MM.1S (cell line): ENCODE measurements around the gene ACKR3.

ENCODE experiments used
- DNase-seq: peaks from one replicate; pipeline ENCODE4 v3.0.0-alpha.2; 2015
- H2AFZ ChIP-seq: fragments of 300-600 bp; sonication (generic); 2 replicates; pipeline ENCODE4 v1.6.0; 2016; ENCODE audit warnings: antibody characterized with exemption, low read length
- H3F3A ChIP-seq: fragments of 300-600 bp; sonication (generic); 2 replicates; pipeline ENCODE4 v1.6.1; 2016; ENCODE audit warnings: mild to moderate bottlenecking, antibody characterized with exemption, low read length, moderate library complexity, mixed read lengths; ENCODE audit not compliant: insufficient read depth
- H3K27ac ChIP-seq: fragments of 300-600 bp; sonication (generic); 2 replicates; pipeline ENCODE4 v1.5.1; 2016; ENCODE audit warnings: mild to moderate bottlenecking, low read length
- H3K27me3 ChIP-seq: fragments of 300-600 bp; sonication (generic); replicated peaks from 2 replicates; pipeline ENCODE4 v1.6.0; 2016; ENCODE audit warnings: low read length; ENCODE audit not compliant: insufficient read depth
- H3K36me3 ChIP-seq: fragments of 300-600 bp; sonication (generic); replicated peaks from 2 replicates; pipeline ENCODE4 v1.6.1; 2016; ENCODE audit warnings: mild to moderate bottlenecking, low read length, mixed read lengths; ENCODE audit not compliant: insufficient read depth
- H3K4me1 ChIP-seq: fragments of 300-600 bp; sonication (generic); 2 replicates; pipeline ENCODE4 v1.6.1; 2016; ENCODE audit warnings: low read length, mixed read lengths
- H3K4me2 ChIP-seq: fragments of 300-600 bp; sonication (generic); 2 replicates; pipeline ENCODE4 v1.6.0; 2016; ENCODE audit warnings: low read depth, low read length
- H3K4me3 ChIP-seq: fragments of 300-600 bp; sonication (generic); 2 replicates; pipeline ENCODE4 v1.5.1; 2016; ENCODE audit warnings: low read length, mixed read lengths
- H3K79me2 ChIP-seq: fragments of 300-600 bp; sonication (generic); 2 replicates; pipeline ENCODE4 v1.6.1; 2016; ENCODE audit warnings: mixed run types, low read length, mixed read lengths
- H3K9ac ChIP-seq: fragments of 300-600 bp; sonication (generic); 2 replicates; pipeline ENCODE4 v1.6.1; 2016; ENCODE audit warnings: low read length, mixed read lengths
- H3K9me2 ChIP-seq: fragments of 300-600 bp; sonication (generic); replicated peaks from 2 replicates; pipeline ENCODE4 v1.6.1; 2016; ENCODE audit warnings: mild to moderate bottlenecking, low read length, mixed read lengths; ENCODE audit not compliant: insufficient read depth
- H3K9me3 ChIP-seq: fragments of 300-600 bp; sonication (generic); replicated peaks from 2 replicates; pipeline ENCODE4 v1.6.1; 2016; ENCODE audit warnings: mild to moderate bottlenecking, low read length, mixed read lengths; ENCODE audit not compliant: insufficient read depth
- H4K20me1 ChIP-seq: fragments of 300-600 bp; sonication (generic); 2 replicates; pipeline ENCODE4 v1.6.1; 2016; ENCODE audit warnings: mild to moderate bottlenecking, low read length, moderate library complexity, mixed read lengths; ENCODE audit not compliant: insufficient read depth
- EZH2 ChIP-seq: fragments of 300-600 bp; sonication (generic); optimal IDR thresholded peaks from 2 replicates; pipeline ENCODE3; 2017; ENCODE audit warnings: low read depth, mild to moderate bottlenecking, antibody characterized with exemption, low read length, mixed read lengths
- EZH2phosphoT487 ChIP-seq: fragments of 300-600 bp; sonication (generic); IDR thresholded peaks from 2 replicates; pipeline ENCODE4 v1.6.1; 2018; ENCODE audit warnings: antibody characterized with exemption, low read length
- TF ChIP-seq, protein P1 (sequence below): fragments of 300-600 bp; sonication (generic); IDR thresholded peaks from 2 replicates; pipeline ENCODE4 v1.5.1; 2016; ENCODE audit warnings: antibody characterized with exemption, low read length, mixed read lengths

ACKR3 gene

GRCh38 chr2:236551471-236552211 is 18.0 kb upstream of the ACKR3 start:
- H3K79me2 ChIP-seq: no peaks in the 10 kb centered on the region
- H3K27me3 ChIP-seq: no peaks in the 10 kb centered on the region
- no peak overlapping the region for H2AFZ ChIP-seq
- no peaks in the 10 kb centered on the region for H3K9me2 ChIP-seq
- no peaks in the 10 kb centered on the region; the same call in 1 of the 2 replicates for H3F3A ChIP-seq
- no peaks in the 10 kb centered on the region for H3K36me3 ChIP-seq
- no peak for DNase-seq
- H3K4me3 ChIP-seq: no peak overlapping the region
- no peak overlapping the region for H3K4me2 ChIP-seq
- no peak for TF ChIP-seq EZH2
- TF ChIP-seq EZH2phosphoT487: no peak
- TF ChIP-seq, protein P1, sequence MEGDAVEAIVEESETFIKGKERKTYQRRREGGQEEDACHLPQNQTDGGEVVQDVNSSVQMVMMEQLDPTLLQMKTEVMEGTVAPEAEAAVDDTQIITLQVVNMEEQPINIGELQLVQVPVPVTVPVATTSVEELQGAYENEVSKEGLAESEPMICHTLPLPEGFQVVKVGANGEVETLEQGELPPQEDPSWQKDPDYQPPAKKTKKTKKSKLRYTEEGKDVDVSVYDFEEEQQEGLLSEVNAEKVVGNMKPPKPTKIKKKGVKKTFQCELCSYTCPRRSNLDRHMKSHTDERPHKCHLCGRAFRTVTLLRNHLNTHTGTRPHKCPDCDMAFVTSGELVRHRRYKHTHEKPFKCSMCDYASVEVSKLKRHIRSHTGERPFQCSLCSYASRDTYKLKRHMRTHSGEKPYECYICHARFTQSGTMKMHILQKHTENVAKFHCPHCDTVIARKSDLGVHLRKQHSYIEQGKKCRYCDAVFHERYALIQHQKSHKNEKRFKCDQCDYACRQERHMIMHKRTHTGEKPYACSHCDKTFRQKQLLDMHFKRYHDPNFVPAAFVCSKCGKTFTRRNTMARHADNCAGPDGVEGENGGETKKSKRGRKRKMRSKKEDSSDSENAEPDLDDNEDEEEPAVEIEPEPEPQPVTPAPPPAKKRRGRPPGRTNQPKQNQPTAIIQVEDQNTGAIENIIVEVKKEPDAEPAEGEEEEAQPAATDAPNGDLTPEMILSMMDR: no peak
- H3K27ac ChIP-seq: no peak overlapping the region
- H3K9ac ChIP-seq: no peak overlapping the region
- H4K20me1 ChIP-seq: no peaks in the 10 kb centered on the region
- no peaks in the 10 kb centered on the region for H3K9me3 ChIP-seq
- H3K4me1 ChIP-seq: peaks cover 22% of the 10 kb centered on the region

DNA sequence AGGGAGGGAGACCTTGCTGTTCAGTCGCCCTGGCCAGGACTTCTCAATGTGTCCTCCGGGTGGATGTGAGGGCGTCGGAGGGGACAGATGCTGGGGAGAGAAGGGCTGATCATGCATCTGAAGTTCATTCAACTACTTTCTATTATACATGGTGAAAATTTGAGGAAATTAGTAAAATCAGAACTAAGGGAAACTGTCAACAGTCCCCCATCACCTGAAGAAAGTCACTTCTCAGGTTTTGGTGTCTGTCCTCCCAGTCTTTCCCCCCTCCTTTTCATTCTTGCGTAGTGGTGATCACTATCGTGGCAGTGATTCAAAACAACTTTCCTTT is 17.4 kb upstream of the ACKR3 start:
- Histone ChIP-seq H3K9me2 (no peaks in the 10 kb centered on the region), H3K36me3 (no peaks in the 10 kb centered on the region), H3K4me3 (no peak overlapping the region), H2AFZ (no peak overlapping the region), H3K9ac (no peak overlapping the region), H3K9me3 (no peaks in the 10 kb centered on the region), H3F3A (no peaks in the 10 kb centered on the region; the same call in 1 of the 2 replicates), H3K27ac (no peak overlapping the region), H4K20me1 (no peaks in the 10 kb centered on the region), H3K27me3 (no peaks in the 10 kb centered on the region), H3K4me2 (no peak overlapping the region), H3K79me2 (no peaks in the 10 kb centered on the region), H3K4me1 (peaks cover 18% of the 10 kb centered on the region; the same call in 1 of the 2 replicates)
- DNase-seq: no peak
- no peak for TF ChIP-seq EZH2
- TF ChIP-seq, protein P1: no peak
- TF ChIP-seq EZH2phosphoT487: no peak

DNA sequence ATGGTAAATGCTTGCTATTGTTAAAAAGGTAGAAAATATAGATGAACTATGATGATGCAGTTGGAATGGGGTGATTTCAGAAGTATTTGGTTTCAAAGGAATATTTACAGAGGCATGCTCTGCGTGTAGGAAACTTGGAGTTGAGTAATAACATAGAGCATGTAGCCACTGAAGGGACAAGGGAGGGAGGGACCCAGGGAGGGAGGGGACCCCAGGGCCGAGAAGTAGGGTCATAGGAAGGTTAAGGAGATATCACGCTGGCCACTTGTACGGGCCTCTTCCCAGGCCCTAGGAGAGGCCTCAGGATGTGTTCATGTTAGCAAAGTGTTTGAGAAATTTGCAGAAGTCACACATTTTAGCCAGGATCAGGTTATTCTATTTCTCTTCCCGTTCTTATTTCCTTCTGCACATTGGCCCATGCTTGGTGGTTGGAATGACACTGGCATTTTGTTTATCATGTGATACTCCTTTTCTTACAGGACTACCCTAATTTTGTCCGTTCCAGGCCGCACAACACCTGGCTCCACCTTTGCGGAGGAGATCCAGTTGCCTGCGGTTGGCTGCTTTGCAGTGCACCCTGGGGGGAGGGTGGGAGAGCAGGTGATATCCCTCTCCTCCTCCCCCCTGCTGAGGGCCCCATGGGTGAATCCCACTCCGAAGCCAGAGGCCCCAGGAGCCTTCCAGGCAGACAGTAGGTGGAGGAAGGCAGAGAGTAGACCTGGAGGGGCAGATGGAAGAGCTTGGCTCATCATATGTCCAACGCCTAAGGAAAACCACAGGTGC is 16.9 kb upstream of the ACKR3 start:
- no peak for DNase-seq
- Histone ChIP-seq H3K9me3 (no peaks in the 10 kb centered on the region), H3F3A (no peaks in the 10 kb centered on the region; the same call in 1 of the 2 replicates), H3K4me3 (no peak overlapping the region), H3K79me2 (no peaks in the 10 kb centered on the region), H3K9me2 (no peaks in the 10 kb centered on the region), H3K9ac (no peak overlapping the region), H3K4me1 (peaks cover 18% of the 10 kb centered on the region; the same call in 1 of the 2 replicates), H4K20me1 (no peaks in the 10 kb centered on the region), H3K27ac (no peak overlapping the region), H3K4me2 (no peak overlapping the region), H3K36me3 (no peaks in the 10 kb centered on the region), H3K27me3 (no peaks in the 10 kb centered on the region), H2AFZ (no peak overlapping the region)
- TF ChIP-seq EZH2phosphoT487 (no peak), EZH2 (no peak)
- TF ChIP-seq, protein P1: no peak
